ENCODE data around the gene RALGPS2.

RALGPS2 gene

DNA sequence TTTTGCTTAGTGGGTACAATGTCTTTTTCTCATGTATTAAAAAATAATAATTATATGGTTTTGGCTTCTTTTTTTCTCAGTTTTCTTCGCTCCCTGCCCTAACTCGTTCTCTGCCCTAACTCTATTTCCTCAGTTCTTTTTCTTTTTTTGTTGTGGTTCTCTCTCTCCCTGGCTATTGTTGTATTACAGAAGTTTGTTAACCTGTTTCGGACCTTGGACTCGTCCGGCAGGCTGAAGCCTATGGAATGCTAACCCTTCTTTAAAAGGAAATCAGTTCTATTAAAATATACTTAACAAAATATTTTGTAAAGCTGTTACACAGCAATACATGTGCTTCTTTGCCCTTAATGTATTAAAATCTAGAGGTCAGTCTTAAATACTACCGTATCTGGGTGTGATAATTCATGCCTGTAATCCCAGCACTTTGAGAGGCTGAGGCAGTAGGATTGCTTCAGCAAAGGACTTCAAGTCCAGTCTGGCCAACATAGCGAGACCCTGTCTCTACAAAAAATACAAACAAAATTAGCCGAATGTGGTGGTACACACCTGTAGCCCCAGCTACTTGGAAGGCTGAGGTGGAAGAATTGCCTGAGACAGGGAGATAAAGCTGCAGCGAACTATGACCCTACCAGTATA is 81.7 kb downstream of the RALGPS2 start:
- Histone ChIP-seq H3K79me2 (ENCODE audit: insufficient read depth, low read depth) (no peaks in the 10 kb centered on the region), H3K27ac (no peak overlapping the region), H3K27me3 (ENCODE audit: insufficient read depth, low read depth) (no peaks in the 10 kb centered on the region), H2AFZ (ENCODE audit: low read depth) (no peak overlapping the region), H4K20me1 (ENCODE audit: insufficient read depth) (no peaks in the 10 kb centered on the region), H3K4me3 (IDR thresholded peaks at IDR 0.05; ENCODE audit: insufficient read depth, low read depth, low read length) (no peak overlapping the region), H3K4me2 (no peak overlapping the region), H3K4me1 (ENCODE audit: low read depth, poor library complexity, severe bottlenecking) (no peaks in the 10 kb centered on the region), H3K9ac (no peak overlapping the region), H3K36me3 (ENCODE audit: insufficient read depth) (no peaks in the 10 kb centered on the region)
- no peak for TF ChIP-seq CTCF (conservative IDR thresholded peaks at IDR 0.05; ENCODE audit: low read depth, low read length)

GRCh38 chr1:178808529-178808928 is 83.5 kb downstream of the RALGPS2 start:
- no peaks in the 10 kb centered on the region for H3K36me3 ChIP-seq (ENCODE audit: insufficient read depth)
- no peak overlapping the region for H2AFZ ChIP-seq (ENCODE audit: low read depth)
- H4K20me1 ChIP-seq (ENCODE audit: insufficient read depth), result no peaks in the 10 kb centered on the region
- no peaks in the 10 kb centered on the region for H3K27me3 ChIP-seq (ENCODE audit: insufficient read depth, low read depth)
- H3K27ac ChIP-seq, result no peak overlapping the region
- H3K4me1 ChIP-seq (ENCODE audit: low read depth, poor library complexity, severe bottlenecking), result peaks cover 9% of the 10 kb centered on the region
- H3K4me3 ChIP-seq (IDR thresholded peaks at IDR 0.05; ENCODE audit: insufficient read depth, low read depth, low read length), result no peak overlapping the region
- no peak overlapping the region for H3K9ac ChIP-seq
- no peak for TF ChIP-seq CTCF (conservative IDR thresholded peaks at IDR 0.05; ENCODE audit: low read depth, low read length)
- H3K4me2 ChIP-seq, result no peak overlapping the region
- H3K79me2 ChIP-seq (ENCODE audit: insufficient read depth, low read depth), result no peaks in the 10 kb centered on the region

DNA sequence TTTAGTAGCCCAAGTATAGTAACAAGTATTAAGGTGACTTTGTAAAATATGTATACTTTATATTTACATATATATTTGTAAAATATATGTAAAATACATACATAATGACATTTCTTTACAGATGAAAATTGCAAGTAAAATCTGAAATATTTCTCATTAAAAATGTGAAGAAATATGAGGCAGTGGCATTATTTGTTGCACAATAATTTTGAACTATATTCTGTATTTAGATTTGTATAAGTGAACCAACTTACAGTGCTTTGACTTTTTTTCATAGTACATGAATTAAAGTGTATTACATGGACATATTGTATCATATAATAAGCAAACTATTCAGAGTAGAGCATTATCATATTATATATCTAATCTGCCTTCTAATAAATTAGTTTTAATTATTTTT is 85.5 kb downstream of the RALGPS2 start:
- Histone ChIP-seq H3K27ac (no peak overlapping the region), H4K20me1 (ENCODE audit: insufficient read depth) (no peaks in the 10 kb centered on the region), H3K9ac (no peak overlapping the region), H3K27me3 (ENCODE audit: insufficient read depth, low read depth) (no peaks in the 10 kb centered on the region), H3K4me2 (no peak overlapping the region), H3K4me1 (ENCODE audit: low read depth, poor library complexity, severe bottlenecking) (peaks cover 9% of the 10 kb centered on the region), H3K36me3 (ENCODE audit: insufficient read depth) (no peaks in the 10 kb centered on the region), H3K79me2 (ENCODE audit: insufficient read depth, low read depth) (no peaks in the 10 kb centered on the region), H2AFZ (ENCODE audit: low read depth) (no peak overlapping the region), H3K4me3 (IDR thresholded peaks at IDR 0.05; ENCODE audit: insufficient read depth, low read depth, low read length) (no peak overlapping the region)
- no peak for TF ChIP-seq CTCF (conservative IDR thresholded peaks at IDR 0.05; ENCODE audit: low read depth, low read length)

GRCh38 chr1:178818416-178818815 is 93.4 kb downstream of the RALGPS2 start:
- Histone ChIP-seq H2AFZ (ENCODE audit: low read depth) (no peak overlapping the region), H3K4me3 (IDR thresholded peaks at IDR 0.05; ENCODE audit: insufficient read depth, low read depth, low read length) (no peak overlapping the region), H3K36me3 (ENCODE audit: insufficient read depth) (no peaks in the 10 kb centered on the region), H3K4me1 (ENCODE audit: low read depth, poor library complexity, severe bottlenecking) (peaks cover 1% of the 10 kb centered on the region), H3K27ac (no peak overlapping the region), H4K20me1 (ENCODE audit: insufficient read depth) (no peaks in the 10 kb centered on the region), H3K27me3 (ENCODE audit: insufficient read depth, low read depth) (no peaks in the 10 kb centered on the region), H3K9ac (no peak overlapping the region), H3K79me2 (ENCODE audit: insufficient read depth, low read depth) (no peaks in the 10 kb centered on the region), H3K4me2 (no peak overlapping the region)
- TF ChIP-seq CTCF (conservative IDR thresholded peaks at IDR 0.05; ENCODE audit: low read depth, low read length), result no peak

Data from KMS-11 (cell line).